Caco-2 (cell line): ENCODE data around the gene SHANK1. TPM values are rescaled to one million over a fixed set of nuclear protein-coding genes. Genes with fewer than 3 reads are reported as not detected.

Source experiments
- BruUV-seq: library from RNA; stranded (reverse); fragments of 400-500 nt; replicated peaks from 2 replicates; lab custom pipeline; 2021; lab: Mats Ljungman, UMichigan
- CTCF ChIA-PET: fragments of 300-600 bp; sonication (Branson Sonifier 250); formaldehyde crosslinking; loops from one replicate; lab custom pipeline; 2022; ENCODE audit warnings: antibody characterized with exemption; lab: Charles Lee
- POLR2A ChIA-PET: fragments of 300-600 bp; sonication (Branson Sonifier 250); formaldehyde crosslinking; loops from one replicate; lab custom pipeline; 2022; ENCODE audit warnings: antibody characterized with exemption; lab: Charles Lee
- DNase-seq, 2 experiments: peaks; one replicate each; pipeline versions ENCODE4 v3.0.0 to v3.0.0-alpha.2; 2020 to 2022
- H3K27me3 ChIP-seq: replicated peaks from 2 replicates; pipeline ENCODE4 v1.6.0; 2011; ENCODE audit warnings: low read length; ENCODE audit not compliant: control insufficient read depth, insufficient read depth
- H3K36me3 ChIP-seq: 2 replicates; pipeline ENCODE4 v1.5.1; 2011; ENCODE audit warnings: low read length; ENCODE audit not compliant: control insufficient read depth, insufficient read depth
- H3K4me1 ChIP-seq: fragments of 250-450 bp; sonication (Bioruptor Pico); 2 replicates; pipeline ENCODE4 v1.5.1; 2020; ENCODE audit warnings: mild to moderate bottlenecking
- H3K4me3 ChIP-seq: 2 replicates; pipeline ENCODE4 v1.5.1; 2011; ENCODE audit warnings: low read depth, mild to moderate bottlenecking, control low read depth, low read length
- H3K9me3 ChIP-seq: fragments of 250-450 bp; sonication (Bioruptor Pico); 2 replicates; pipeline ENCODE4 v1.5.1; 2020; ENCODE audit warnings: mild to moderate bottlenecking, moderate library complexity
- H3K27ac Mint-ChIP-seq: one replicate; pipeline ENCODE4 v1.8.0; 2022; ENCODE audit warnings: mixed read lengths; ENCODE audit not compliant: unreplicated experiment
- H3K27me3 Mint-ChIP-seq: one replicate; pipeline ENCODE4 v1.8.0; 2022; ENCODE audit warnings: mixed read lengths; ENCODE audit not compliant: insufficient read depth, unreplicated experiment
- H3K36me3 Mint-ChIP-seq: one replicate; pipeline ENCODE4 v1.8.0; 2022; ENCODE audit warnings: mild to moderate bottlenecking, mixed read lengths; ENCODE audit not compliant: insufficient read depth, unreplicated experiment
- H3K4me1 Mint-ChIP-seq: one replicate; pipeline ENCODE4 v1.8.0; 2022; ENCODE audit warnings: low read depth, mixed read lengths; ENCODE audit not compliant: unreplicated experiment
- H3K4me3 Mint-ChIP-seq: one replicate; pipeline ENCODE4 v1.8.0; 2022; ENCODE audit warnings: mild to moderate bottlenecking, moderate library complexity, mixed read lengths; ENCODE audit not compliant: unreplicated experiment
- H3K9me3 Mint-ChIP-seq: one replicate; pipeline ENCODE4 v1.8.0; 2022; ENCODE audit warnings: mixed read lengths; ENCODE audit not compliant: unreplicated experiment
- intact Hi-C: fragments of 100-400 bp; cut with micrococcal nuclease; formaldehyde crosslinking; loops from one replicate; pipeline ENCODE4 v1.10.0; 2022; ENCODE audit not compliant: unreplicated experiment
- total RNA-seq: library from RNA; stranded (reverse); gene quantifications from 2 replicates; pipeline ENCODE4 v1.2.3, GENCODE V29; 2022
- TF ChIP-seq, protein P1 (sequence below), 2 experiments: fragments of 200-600 bp in 1 of 2; IDR thresholded peaks; 1 replicate in 1 of 2; 2 replicates in 1 of 2; pipeline versions ENCODE4 v1.5.1 to v1.8.0; 2011 to 2022; ENCODE audit warnings: antibody characterized with exemption in 1 of 2, control low read depth in 1 of 2, inconsistent platforms in 1 of 2, low read depth in 1 of 2, low read length in 1 of 2, mild to moderate bottlenecking in 1 of 2, moderate library complexity in 1 of 2; ENCODE audit not compliant: insufficient read depth in 1 of 2, severe bottlenecking in 1 of 2, unreplicated experiment in 1 of 2

The SHANK1 gene
- total RNA-seq, 1 experiment from 2014 or later, result not detected

DNA sequence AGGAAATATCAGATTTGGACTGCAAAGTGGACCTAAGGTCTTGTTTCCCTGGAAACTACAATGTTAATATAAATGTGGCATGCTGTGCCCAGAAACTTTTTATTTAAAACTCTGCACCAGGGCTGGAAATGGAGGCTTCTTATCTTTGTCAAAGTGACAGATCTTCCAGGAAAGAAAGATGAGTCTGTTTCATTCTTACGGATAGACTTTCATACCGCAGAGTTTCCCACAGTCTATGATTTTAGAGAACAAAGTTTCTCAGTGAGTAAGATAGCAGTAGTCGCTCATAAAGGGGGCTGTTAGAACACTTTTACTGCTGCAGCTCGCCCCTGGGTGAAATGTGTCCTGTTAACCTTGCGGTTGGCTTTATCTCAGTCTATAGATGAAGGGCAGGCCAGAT, 10.3 kb upstream of the SHANK1 start:
- Mint-ChIP-seq H3K9me3 (no peaks in the 10 kb centered on the region), H3K36me3 (peaks cover 6% of the 10 kb centered on the region), H3K4me3 (no peak overlapping the region), H3K4me1 (no peaks in the 10 kb centered on the region), H3K27me3 (peaks cover 6% of the 10 kb centered on the region), H3K27ac (no peak overlapping the region)
- DNase-seq, result no peak
- intact Hi-C loops, result loop anchor here (5.0 kb wide), 1 partner anchor 192 kb away; no protein-coding TSS in a partner anchor
- H3K4me1 ChIP-seq, result no peaks in the 10 kb centered on the region
- BruUV-seq, result no TSS peak
- ChIA-PET CTCF (no interaction called here), POLR2A (no interaction called here)
- TF ChIP-seq, protein P1, sequence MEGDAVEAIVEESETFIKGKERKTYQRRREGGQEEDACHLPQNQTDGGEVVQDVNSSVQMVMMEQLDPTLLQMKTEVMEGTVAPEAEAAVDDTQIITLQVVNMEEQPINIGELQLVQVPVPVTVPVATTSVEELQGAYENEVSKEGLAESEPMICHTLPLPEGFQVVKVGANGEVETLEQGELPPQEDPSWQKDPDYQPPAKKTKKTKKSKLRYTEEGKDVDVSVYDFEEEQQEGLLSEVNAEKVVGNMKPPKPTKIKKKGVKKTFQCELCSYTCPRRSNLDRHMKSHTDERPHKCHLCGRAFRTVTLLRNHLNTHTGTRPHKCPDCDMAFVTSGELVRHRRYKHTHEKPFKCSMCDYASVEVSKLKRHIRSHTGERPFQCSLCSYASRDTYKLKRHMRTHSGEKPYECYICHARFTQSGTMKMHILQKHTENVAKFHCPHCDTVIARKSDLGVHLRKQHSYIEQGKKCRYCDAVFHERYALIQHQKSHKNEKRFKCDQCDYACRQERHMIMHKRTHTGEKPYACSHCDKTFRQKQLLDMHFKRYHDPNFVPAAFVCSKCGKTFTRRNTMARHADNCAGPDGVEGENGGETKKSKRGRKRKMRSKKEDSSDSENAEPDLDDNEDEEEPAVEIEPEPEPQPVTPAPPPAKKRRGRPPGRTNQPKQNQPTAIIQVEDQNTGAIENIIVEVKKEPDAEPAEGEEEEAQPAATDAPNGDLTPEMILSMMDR (IDR thresholded peaks at IDR 0.05; ENCODE audit: insufficient read depth in 1 of 2, low read depth in 1 of 2, low read length in 1 of 2, severe bottlenecking in 1 of 2, unreplicated experiment in 1 of 2), result no peak
- no peaks in the 10 kb centered on the region for H3K36me3 ChIP-seq
- no peaks in the 10 kb centered on the region for H3K27me3 ChIP-seq
- H3K4me3 ChIP-seq, result no peak overlapping the region
- no peaks in the 10 kb centered on the region for H3K9me3 ChIP-seq

DNA sequence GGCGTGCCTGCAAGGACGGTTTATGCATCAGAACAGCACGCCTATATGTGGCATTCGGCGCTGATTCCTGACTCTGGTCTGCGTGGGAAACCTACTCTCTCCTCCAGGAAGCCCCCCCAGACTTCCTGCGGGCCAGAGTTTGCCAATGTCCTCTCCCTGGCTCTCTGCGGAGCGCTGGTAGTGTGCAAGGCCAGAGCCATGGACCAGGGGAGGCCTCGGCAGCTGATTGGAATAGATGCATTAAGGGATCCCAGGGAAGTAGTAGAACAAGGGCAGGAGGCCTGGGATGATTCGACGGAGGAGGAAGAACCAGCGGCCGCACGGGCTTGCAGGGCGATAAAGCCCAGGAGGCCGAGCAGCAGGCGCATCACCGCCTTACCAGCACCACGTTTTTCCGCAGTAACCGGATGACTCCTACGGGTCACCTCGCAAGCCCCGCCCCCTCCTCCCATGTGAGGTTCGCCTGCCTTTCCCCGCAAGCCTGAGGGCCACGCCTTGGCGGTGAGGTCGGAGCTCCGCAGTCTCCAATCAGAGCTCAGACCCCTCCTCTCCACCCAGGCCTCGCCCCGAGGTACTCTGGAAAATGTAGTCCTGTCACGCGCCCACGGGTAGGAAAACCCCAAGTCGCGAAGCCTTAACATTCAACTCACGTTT, 8.6 kb upstream of the SHANK1 start:
- DNase-seq, result peak; percentile 53 to 84
- peaks cover 6% of the 10 kb centered on the region for H3K36me3 Mint-ChIP-seq
- ChIA-PET POLR2A (no interaction called here), CTCF (interaction anchor here (1.4 kb wide), 1 partner anchor 24 kb away, joined by 3 read pairs; no protein-coding TSS in a partner anchor)
- H3K9me3 ChIP-seq, result no peaks in the 10 kb centered on the region
- H3K27me3 ChIP-seq, result no peaks in the 10 kb centered on the region
- no peaks in the 10 kb centered on the region for H3K36me3 ChIP-seq
- H3K27ac Mint-ChIP-seq, result no peak overlapping the region
- H3K9me3 Mint-ChIP-seq, result no peaks in the 10 kb centered on the region
- TF ChIP-seq, protein P1 (IDR thresholded peaks at IDR 0.05; ENCODE audit: insufficient read depth in 1 of 2, low read depth in 1 of 2, low read length in 1 of 2, severe bottlenecking in 1 of 2, unreplicated experiment in 1 of 2), result no peak
- BruUV-seq, result no TSS peak
- intact Hi-C loops, result loop anchor here (5.0 kb wide), 1 partner anchor 194 kb away; no protein-coding TSS in a partner anchor
- peaks cover 6% of the 10 kb centered on the region for H3K4me1 Mint-ChIP-seq
- no peaks in the 10 kb centered on the region for H3K4me1 ChIP-seq
- peak overlapping the region; percentile 54 for H3K4me3 Mint-ChIP-seq
- H3K4me3 ChIP-seq, result no peak overlapping the region
- H3K27me3 Mint-ChIP-seq, result peaks cover 10% of the 10 kb centered on the region

DNA sequence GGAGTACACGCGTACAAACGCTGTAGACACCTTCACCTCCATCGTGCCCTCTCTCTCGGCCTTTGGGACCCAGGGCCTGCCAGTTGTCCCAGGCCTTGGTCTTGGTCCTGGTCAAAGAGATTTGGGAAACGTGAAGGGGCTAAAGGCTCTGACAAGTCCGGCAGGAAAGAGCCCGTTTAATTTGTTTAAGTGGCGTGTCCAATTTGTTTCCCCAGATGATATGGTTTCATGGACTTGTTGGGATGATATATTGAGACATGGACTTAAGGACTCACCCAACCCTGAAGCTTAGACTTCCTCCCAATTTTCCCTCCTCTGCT, 6.3 kb upstream of the SHANK1 start:
- H3K27ac Mint-ChIP-seq, result no peak overlapping the region
- TF ChIP-seq, protein P1 (IDR thresholded peaks at IDR 0.05; ENCODE audit: insufficient read depth in 1 of 2, low read depth in 1 of 2, low read length in 1 of 2, severe bottlenecking in 1 of 2, unreplicated experiment in 1 of 2), result no peak
- peaks cover 10% of the 10 kb centered on the region for H3K4me1 Mint-ChIP-seq
- DNase-seq, result no peak
- H3K27me3 ChIP-seq, result no peaks in the 10 kb centered on the region
- TSS peak; percentile 56 for BruUV-seq
- peak overlapping the region; percentile 68 for H3K4me3 ChIP-seq
- no peaks in the 10 kb centered on the region for H3K36me3 ChIP-seq
- H3K9me3 ChIP-seq, result no peaks in the 10 kb centered on the region
- ChIA-PET POLR2A (no interaction called here), CTCF (no interaction called here)
- H3K9me3 Mint-ChIP-seq, result no peaks in the 10 kb centered on the region
- H3K36me3 Mint-ChIP-seq, result peaks cover 6% of the 10 kb centered on the region
- no peaks in the 10 kb centered on the region for H3K4me1 ChIP-seq
- H3K27me3 Mint-ChIP-seq, result peaks cover 11% of the 10 kb centered on the region
- intact Hi-C loops, result loop anchor here (5.0 kb wide), 1 partner anchor 196 kb away; no protein-coding TSS in a partner anchor
- H3K4me3 Mint-ChIP-seq, result peak overlapping the region; percentile 76
